ENCODE results near the gene IMMP2L.

The IMMP2L gene

DNA sequence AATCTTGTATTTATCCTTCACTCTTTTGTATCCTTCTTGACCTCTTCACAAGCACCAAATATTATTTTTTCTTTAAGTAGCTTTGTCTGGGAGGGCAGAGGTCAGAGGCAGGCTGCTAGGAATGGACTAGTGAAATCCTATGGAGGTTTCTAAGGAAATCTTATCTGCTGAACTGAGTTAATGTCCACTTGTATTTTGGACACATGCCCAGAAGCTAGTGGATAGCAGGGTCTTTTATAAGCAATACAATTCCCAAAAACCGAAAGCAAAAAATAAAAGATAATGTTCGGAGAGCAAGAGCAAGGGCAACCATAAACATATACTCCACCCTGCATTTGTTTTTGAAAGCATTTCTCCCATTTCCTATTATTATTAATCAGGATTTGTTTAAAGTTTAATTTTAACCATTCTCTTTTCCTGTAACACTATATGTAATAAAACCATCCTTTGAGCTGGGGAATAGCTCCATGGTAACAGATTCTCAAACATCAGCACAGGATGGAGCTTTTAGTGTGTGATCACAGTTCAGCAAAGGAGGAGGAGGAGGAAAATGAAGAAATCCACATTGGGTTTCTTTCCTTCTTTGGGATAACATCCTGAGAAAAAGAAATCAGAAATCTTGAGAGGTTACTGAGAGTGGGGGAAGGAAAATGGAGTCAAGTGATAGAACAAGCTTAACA is 799.6 kb downstream of the IMMP2L start:
- Histone ChIP-seq H4K20me1 (ENCODE audit: insufficient read depth, low read length) (no peaks in the 10 kb centered on the region), H3K9ac (ENCODE audit: low read depth, low read length) (no peak overlapping the region), H3K27me3 (ENCODE audit: insufficient read depth, low read length, poor library complexity) (no peaks in the 10 kb centered on the region), H3K79me2 (ENCODE audit: insufficient read depth, low read length) (no peaks in the 10 kb centered on the region), H3K27ac (ENCODE audit: low read length) (no peak overlapping the region), H3K4me2 (ENCODE audit: insufficient read depth, low read length) (no peak overlapping the region), H3K9me3 (ENCODE audit: insufficient read depth, low read length, severe bottlenecking) (no peaks in the 10 kb centered on the region), H3K4me3 (ENCODE audit: low read depth in 1 of 2, low read length in 2 of 2) (no peak overlapping the region), H3K4me1 (ENCODE audit: insufficient read depth, low read length) (no peaks in the 10 kb centered on the region), H3K36me3 (ENCODE audit: insufficient read depth, low read length) (no peaks in the 10 kb centered on the region), H2AFZ (ENCODE audit: low read depth, low read length) (no peak overlapping the region)
- ATAC-seq (ENCODE audit: insufficient read depth, low read depth) (no peak), DNase-seq (no peak)
- no peak for TF ChIP-seq EZH2 (IDR thresholded peaks at IDR 0.05; ENCODE audit: borderline replicate concordance, low read depth, low read length, severe bottlenecking)
- TF ChIP-seq, protein P1, sequence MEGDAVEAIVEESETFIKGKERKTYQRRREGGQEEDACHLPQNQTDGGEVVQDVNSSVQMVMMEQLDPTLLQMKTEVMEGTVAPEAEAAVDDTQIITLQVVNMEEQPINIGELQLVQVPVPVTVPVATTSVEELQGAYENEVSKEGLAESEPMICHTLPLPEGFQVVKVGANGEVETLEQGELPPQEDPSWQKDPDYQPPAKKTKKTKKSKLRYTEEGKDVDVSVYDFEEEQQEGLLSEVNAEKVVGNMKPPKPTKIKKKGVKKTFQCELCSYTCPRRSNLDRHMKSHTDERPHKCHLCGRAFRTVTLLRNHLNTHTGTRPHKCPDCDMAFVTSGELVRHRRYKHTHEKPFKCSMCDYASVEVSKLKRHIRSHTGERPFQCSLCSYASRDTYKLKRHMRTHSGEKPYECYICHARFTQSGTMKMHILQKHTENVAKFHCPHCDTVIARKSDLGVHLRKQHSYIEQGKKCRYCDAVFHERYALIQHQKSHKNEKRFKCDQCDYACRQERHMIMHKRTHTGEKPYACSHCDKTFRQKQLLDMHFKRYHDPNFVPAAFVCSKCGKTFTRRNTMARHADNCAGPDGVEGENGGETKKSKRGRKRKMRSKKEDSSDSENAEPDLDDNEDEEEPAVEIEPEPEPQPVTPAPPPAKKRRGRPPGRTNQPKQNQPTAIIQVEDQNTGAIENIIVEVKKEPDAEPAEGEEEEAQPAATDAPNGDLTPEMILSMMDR (IDR thresholded peaks at IDR 0.05; ENCODE audit: borderline replicate concordance, extremely low read depth, low read length, poor library complexity, severe bottlenecking) = no peak

DNA sequence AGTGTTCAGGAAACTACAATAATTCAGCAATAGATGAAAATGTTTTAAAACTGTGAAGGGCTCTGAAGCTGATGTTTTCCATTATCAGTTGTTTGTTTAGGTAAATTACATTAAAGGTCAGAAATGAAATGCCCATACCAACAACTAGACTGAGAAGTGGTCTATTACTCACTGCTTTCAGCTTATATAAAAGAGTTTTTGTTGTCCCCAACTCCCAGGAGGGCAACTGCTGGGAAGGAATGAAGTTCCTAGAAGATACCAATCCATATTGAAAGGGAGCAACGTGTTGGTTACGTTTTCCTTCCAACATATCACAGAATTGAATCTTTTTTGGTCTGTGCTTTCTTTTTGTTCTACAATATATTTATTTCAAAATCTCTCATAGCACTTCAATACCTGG is 802.0 kb downstream of the IMMP2L start:
- TF ChIP-seq, protein P1 (IDR thresholded peaks at IDR 0.05; ENCODE audit: borderline replicate concordance, extremely low read depth, low read length, poor library complexity, severe bottlenecking) = no peak
- no peak for TF ChIP-seq EZH2 (IDR thresholded peaks at IDR 0.05; ENCODE audit: borderline replicate concordance, low read depth, low read length, severe bottlenecking)
- ATAC-seq (ENCODE audit: insufficient read depth, low read depth) (no peak), DNase-seq (no peak)
- no peak overlapping the region for H3K27ac ChIP-seq (ENCODE audit: low read length)
- no peaks in the 10 kb centered on the region for H3K9me3 ChIP-seq (ENCODE audit: insufficient read depth, low read length, severe bottlenecking)
- no peak overlapping the region for H2AFZ ChIP-seq (ENCODE audit: low read depth, low read length)
- no peaks in the 10 kb centered on the region for H3K27me3 ChIP-seq (ENCODE audit: insufficient read depth, low read length, poor library complexity)
- H3K9ac ChIP-seq (ENCODE audit: low read depth, low read length) = no peak overlapping the region
- no peaks in the 10 kb centered on the region for H3K79me2 ChIP-seq (ENCODE audit: insufficient read depth, low read length)
- no peak overlapping the region for H3K4me2 ChIP-seq (ENCODE audit: insufficient read depth, low read length)
- H3K36me3 ChIP-seq (ENCODE audit: insufficient read depth, low read length) = no peaks in the 10 kb centered on the region
- H3K4me1 ChIP-seq (ENCODE audit: insufficient read depth, low read length) = no peaks in the 10 kb centered on the region
- no peak overlapping the region for H3K4me3 ChIP-seq (ENCODE audit: low read depth in 1 of 2, low read length in 2 of 2)
- H4K20me1 ChIP-seq (ENCODE audit: insufficient read depth, low read length) = no peaks in the 10 kb centered on the region

DNA sequence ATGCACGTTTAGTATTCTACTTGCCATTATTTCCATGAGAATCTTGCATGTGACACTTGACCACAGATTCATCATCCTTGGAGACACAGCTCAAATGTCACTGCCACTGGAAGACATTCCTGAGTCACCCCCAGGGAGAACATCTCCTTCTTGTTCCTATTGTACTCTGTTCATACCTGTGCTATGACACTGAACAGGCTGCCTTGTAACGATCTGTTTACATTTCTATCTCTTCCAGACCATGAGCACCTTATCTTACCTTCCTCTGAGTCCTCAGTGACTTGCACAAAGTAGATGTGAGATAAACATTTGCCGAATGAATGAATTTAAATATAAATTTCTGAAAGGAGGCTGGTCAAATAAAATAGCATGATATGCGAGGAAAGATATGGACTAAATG is 803.2 kb downstream of the IMMP2L start:
- Histone ChIP-seq H3K4me1 (ENCODE audit: insufficient read depth, low read length) (no peaks in the 10 kb centered on the region), H3K9me3 (ENCODE audit: insufficient read depth, low read length, severe bottlenecking) (no peaks in the 10 kb centered on the region), H3K9ac (ENCODE audit: low read depth, low read length) (no peak overlapping the region), H3K27ac (ENCODE audit: low read length) (no peak overlapping the region), H3K36me3 (ENCODE audit: insufficient read depth, low read length) (no peaks in the 10 kb centered on the region), H3K4me3 (ENCODE audit: low read depth in 1 of 2, low read length in 2 of 2) (no peak overlapping the region), H4K20me1 (ENCODE audit: insufficient read depth, low read length) (no peaks in the 10 kb centered on the region), H3K79me2 (ENCODE audit: insufficient read depth, low read length) (no peaks in the 10 kb centered on the region), H3K4me2 (ENCODE audit: insufficient read depth, low read length) (no peak overlapping the region), H2AFZ (ENCODE audit: low read depth, low read length) (no peak overlapping the region), H3K27me3 (ENCODE audit: insufficient read depth, low read length, poor library complexity) (no peaks in the 10 kb centered on the region)
- TF ChIP-seq EZH2 (IDR thresholded peaks at IDR 0.05; ENCODE audit: borderline replicate concordance, low read depth, low read length, severe bottlenecking) = no peak
- TF ChIP-seq, protein P1 (IDR thresholded peaks at IDR 0.05; ENCODE audit: borderline replicate concordance, extremely low read depth, low read length, poor library complexity, severe bottlenecking) = no peak
- ATAC-seq (ENCODE audit: insufficient read depth, low read depth) = no peak
- no peak for DNase-seq
